Hepatocyte (in vitro differentiated cells): ENCODE data around the gene RTP3.

Experiments
- EZH2 ChIP-seq: fragments of 200-600 bp; sonication (generic); IDR thresholded peaks from 2 replicates; pipeline ENCODE4 v1.6.1; 2016; ENCODE audit warnings: antibody characterized with exemption, mild to moderate bottlenecking, borderline replicate concordance
- TF ChIP-seq, protein P1 (sequence below): fragments of 200-600 bp; sonication (generic); IDR thresholded peaks from 2 replicates; pipeline ENCODE4 v1.5.1; 2016; ENCODE audit warnings: antibody characterized with exemption, mild to moderate bottlenecking; ENCODE audit not compliant: poor library complexity

DNA sequence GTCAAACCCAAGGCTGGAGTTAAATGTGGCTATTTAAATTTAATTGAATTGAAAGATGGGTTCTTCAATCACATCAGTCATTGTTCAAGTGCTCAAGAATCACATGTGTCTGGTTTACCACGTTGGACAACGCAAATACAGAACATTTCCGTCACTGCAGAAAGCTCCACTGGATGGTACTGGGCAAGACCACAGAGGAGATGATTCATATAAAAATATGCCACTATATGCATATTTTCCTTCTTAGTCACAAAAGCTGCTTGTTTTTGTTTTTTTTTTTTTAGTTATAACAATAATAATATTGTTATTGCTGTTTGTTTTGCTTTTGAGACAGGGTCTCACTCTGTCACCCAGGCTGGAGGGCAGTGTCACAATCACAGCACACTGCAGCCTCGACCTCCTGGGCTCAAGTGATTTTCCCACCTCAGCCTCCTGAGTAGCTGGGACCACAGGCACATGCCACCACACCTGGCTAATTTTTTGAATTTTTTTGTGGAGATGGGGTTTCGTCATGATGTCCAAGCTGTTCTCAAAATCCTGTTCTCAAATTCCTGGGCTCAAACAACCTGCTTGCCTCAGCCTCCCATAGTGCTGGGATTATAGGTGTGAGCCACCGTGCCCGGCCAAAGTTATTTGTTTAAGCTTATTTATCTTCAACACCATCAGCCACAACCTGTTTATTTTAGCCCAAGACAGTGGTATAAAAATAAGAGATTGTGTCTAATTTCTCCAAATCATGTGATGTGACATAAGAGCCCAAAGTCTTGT, 19.4 kb downstream of the RTP3 start:
- TF ChIP-seq, protein P1, sequence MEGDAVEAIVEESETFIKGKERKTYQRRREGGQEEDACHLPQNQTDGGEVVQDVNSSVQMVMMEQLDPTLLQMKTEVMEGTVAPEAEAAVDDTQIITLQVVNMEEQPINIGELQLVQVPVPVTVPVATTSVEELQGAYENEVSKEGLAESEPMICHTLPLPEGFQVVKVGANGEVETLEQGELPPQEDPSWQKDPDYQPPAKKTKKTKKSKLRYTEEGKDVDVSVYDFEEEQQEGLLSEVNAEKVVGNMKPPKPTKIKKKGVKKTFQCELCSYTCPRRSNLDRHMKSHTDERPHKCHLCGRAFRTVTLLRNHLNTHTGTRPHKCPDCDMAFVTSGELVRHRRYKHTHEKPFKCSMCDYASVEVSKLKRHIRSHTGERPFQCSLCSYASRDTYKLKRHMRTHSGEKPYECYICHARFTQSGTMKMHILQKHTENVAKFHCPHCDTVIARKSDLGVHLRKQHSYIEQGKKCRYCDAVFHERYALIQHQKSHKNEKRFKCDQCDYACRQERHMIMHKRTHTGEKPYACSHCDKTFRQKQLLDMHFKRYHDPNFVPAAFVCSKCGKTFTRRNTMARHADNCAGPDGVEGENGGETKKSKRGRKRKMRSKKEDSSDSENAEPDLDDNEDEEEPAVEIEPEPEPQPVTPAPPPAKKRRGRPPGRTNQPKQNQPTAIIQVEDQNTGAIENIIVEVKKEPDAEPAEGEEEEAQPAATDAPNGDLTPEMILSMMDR, result no peak
- no peak for TF ChIP-seq EZH2
